Stimulated activated CD8-positive, alpha-beta memory T cell treated with anti-CD3 and anti-CD28 coated beads, Interleukin-2, amount 100 ng/mL, for 1 hour (primary cell): ENCODE results near the gene GAD2.
"Not testable (repeated sequence)": the region's sequence is repeated elsewhere in the genome, so short reads cannot be mapped to it uniquely, and the experiment has no call there.

Experiments
- DNase-seq, 2 donors: peaks; one replicate each; pipeline ENCODE4 v3.0.0-alpha.2; 2020; ENCODE audit warnings: low read depth in 2 of 2

The GAD2 gene

DNA sequence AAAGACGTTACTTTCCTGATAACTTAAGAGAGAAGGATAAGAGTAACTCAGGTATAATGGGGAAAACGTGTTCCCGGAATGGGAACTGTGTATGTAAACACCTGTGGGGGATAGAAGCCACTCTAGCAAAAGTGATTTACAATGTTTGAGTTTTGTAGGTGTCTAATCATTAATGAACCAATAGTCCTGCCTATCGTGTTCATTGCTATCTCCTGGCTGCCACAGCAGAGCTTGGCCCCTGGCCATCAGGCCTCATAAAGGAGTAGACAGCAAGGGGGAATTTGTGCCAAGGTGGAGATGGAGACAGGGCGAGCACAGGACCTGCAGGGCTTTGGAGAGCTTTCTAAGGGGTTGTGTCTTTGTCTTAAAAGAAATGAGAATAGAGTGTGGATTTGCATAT is 102.1 kb downstream of the GAD2 start:
- DNase-seq, result no peak

DNA sequence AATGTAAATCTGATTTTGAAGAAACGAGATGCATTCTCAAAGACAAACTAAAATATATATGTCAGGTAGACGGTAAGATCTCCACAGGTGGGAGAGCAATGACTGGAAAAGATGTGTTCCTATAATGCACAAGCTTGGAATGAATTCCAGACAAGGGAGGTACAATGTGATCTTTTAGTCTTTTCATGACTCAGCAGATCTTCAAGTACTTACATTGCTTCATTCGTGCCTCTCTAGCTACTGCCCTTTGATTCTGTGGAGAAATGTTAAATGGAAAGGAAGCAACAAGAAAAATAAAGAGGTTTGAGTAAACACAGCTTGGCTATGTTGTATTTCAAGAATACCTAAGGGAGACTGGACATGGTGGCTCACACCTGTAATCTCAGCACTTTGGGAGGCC is 106.6 kb downstream of the GAD2 start:
- DNase-seq, result no peak

DNA sequence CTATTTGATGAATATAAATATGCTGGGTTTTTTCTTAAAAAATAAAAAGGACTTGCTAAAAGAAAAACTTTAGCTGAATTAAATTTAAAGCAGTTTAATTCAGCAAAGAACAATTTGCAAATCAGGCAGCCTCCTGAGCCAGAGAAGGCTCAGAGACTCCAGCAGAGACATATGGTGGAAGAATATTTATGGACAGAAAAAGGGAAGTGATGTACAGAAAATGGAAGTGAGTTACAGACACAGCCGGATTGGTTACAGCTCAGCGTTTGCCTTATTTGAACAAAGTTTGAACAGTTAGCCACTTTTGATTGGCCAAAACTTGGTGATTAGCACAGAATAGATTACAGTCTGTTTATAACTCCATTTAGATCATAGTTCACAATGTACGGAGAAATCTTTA is 110.3 kb downstream of the GAD2 start:
- DNase-seq, result no peak

DNA sequence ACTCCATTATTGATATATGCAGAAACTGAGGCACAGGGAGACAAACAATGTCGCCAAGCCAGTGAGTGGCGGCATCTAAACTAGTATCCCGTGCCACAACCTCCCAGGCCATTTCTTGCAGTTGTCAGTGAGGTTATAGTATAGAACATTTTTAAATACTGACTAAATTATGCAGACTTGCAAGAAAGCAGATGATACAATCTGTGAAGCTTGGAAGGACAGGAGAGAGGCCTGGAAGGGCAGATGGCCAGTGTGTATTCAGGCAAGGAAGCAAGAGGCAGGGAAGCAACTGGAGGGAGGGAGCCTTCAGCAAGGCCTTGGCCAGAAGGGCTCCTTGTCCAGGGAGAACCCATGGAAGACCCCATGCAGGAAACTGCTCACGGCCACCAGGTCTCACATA is 111.2 kb downstream of the GAD2 start:
- DNase-seq, result no peak

DNA sequence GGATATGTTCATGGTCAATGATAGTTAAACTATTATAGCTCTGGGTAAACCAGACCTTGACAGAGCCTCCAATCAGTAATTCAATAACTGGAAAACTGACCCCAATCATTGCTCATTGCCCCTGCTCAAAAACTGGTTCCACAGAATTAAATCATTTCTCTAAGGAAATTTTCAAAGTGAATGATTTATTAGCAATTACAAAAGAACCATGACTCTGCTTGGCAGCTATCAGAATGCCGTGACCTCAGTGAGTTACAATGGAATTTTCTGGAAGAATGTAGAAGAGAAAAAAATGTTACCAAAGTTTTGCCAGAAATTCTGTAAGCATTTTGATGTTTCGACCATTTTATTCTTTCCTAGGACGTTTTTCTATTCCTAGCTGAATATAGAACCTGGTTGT is 114.8 kb downstream of the GAD2 start:
- no peak for DNase-seq

DNA sequence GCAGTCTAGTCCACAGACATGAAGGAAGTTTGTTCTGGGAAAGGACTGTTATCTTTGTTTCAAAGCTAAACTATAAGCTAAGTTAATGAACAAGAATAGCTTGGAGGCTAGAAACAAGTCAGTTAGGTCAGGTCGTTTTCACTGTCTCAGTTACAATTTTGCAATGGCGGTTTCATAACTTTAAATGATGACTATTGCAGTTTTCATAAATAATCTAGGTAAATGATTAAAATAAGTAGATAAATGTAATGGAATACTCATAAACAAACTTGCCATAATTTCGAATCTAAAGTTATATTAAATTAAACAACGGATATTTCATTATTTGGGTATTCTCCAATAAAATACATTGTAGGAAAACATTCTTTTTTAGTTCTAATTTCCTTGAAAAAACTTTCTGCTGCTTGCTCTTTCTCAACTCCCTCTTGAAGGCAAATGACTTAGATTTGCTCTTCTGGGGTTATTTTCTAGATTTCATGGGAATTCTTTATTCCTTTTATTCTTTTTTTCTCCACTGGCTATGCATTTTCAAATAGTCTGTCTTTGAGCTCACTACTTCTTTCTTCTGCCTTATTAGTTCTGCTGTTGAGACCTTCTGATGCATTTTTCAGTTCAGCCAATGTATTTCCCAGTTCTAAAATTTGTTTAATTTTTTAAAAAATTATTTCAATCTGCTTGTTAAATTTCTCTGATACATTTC is 117.8 kb downstream of the GAD2 start:
- no peak for DNase-seq

DNA sequence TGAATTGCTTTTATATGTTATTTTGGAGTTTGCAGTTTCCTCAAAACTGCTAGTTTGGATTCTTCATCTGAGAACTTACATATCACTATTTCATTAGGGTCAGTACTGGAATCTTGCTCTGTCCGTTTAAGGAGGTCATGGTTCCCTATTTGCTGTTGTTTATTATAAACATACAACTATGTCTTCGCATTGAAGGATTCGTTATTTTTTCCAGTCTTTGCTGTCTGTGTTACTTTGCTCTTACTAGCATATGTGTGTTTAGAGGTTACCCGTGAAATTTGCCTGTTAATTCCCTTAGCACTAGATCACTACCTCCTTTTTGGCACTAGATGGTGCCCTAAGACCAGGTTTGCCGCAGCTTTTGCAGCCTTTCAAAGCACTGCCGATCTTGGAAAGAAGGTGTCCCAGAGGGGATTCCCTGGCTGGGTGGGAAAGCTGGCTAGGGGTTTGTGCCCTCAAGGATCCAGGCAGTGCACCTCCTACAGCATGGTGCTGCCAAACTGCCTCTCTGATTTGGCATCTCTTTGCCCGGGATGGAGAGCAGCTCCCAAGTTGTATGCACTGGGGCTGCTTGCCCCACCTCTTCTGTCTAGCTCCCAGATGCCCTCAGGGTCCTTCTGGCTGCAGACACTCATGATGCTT is 118.5 kb downstream of the GAD2 start:
- peak; percentile 23 to 37 for DNase-seq

DNA sequence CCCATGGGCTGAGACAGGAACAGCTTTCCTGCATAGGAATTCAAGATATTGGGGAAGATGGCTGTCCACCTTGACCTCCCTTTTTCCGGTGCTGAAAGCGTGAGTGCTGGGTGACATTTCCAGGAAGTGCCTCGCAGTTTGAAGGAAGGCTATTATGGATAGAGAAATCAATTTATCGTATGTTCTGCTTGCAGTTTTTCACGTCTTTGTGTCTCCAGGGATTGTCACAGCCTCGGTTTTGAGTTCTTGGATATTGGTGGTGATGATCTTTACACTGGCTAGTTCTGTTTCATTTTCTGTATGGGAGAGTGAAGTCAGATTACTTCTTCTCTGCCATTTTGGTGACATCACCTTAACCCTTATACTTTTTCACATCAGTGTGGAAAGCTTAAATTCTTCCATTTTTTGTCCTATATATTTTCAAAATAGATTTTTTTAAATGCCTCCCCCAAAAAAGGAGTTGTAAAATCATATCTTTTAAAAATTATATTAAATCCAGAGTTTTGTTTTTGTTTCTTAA is 119.1 kb downstream of the GAD2 start:
- DNase-seq, result no peak

DNA sequence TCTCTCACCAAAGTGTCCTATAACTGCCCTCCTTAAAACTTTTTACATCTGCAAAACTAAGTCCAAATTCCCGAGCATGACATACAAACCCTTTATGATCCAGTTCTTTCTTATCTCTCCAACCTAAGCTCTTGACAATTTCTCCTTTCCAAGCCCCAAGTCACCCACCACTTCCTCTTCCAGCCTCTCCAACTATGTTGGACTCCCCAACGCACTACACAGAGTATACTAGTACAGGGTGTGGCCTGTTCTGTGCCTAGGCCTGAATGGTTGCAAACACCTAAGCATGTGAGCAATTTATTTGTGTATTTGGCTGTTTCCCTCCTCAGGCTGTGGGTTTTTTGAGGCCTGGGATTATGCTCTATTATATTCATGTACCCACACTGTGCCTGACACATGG is 120.4 kb downstream of the GAD2 start:
- DNase-seq, result no peak

DNA sequence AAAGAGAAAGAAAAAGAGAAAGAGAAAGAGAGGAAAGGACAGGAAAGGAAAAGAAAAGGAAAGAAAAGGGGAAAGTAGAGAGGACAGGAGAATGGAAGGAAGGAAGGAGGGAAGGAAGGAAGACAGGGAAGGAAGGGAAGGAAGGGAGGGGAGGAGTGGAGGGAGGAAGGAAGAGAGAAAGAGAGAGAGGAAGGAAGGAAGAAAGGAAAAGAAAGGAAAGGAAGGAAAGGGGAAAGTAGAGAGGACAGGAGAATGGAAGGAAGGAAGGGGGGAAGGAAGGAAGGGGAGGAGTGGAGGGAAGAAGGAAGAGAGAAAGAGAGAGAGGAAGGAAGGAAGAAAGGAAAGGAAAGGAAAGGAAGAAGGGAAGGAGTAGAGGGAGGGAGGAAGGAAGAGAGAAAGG is 125.1 kb downstream of the GAD2 start:
- no peak for DNase-seq

DNA sequence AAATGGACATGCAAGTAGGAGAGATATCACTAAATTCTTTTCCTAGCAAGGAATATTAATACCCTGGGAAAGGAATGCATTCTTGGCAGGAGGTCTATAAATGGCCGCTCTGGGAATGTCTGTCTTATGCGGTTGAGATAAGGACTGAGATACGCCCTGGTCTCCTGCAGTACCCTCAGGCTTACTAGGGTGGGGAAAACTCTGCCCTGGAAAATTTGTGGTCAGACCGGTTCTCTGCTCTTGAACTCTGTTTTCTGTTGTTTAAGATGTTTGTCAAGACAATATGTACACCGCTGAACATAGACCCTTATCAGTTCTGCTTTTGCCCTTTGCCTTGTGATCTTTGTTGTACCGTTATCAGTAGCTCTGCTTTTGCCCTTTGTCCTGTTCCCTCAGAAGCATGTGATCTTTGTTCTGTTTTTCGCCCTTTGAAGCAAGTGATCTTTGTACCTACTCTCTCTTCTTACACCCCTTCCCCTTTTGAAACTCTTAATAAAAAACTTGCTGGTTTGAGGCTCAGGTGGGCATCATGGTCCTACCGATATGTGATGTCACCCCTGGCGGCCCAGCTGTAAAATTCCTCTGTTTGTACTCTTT is 132.3 kb downstream of the GAD2 start:
- DNase-seq, result not testable (repeated sequence)
